ENCODE measurements around the gene AKAP5.

- no peak for TF ChIP-seq EZH2 (IDR thresholded peaks at IDR 0.05; ENCODE audit: low read length, missing control alignments)
- no peak for TF ChIP-seq CTCF (conservative IDR thresholded peaks at IDR 0.05 in 1 of 2, IDR thresholded peaks at IDR 0.05 in 1 of 2; ENCODE audit: low read depth in 1 of 2, low read length in 2 of 2)
Observed at GRCh38 chr14:64447876-64448670, 17.2 kb upstream of the AKAP5 start.

Measured in fibroblast of lung (primary cell).